ENCODE data around the gene KDM1B.

Gene KDM1B

DNA sequence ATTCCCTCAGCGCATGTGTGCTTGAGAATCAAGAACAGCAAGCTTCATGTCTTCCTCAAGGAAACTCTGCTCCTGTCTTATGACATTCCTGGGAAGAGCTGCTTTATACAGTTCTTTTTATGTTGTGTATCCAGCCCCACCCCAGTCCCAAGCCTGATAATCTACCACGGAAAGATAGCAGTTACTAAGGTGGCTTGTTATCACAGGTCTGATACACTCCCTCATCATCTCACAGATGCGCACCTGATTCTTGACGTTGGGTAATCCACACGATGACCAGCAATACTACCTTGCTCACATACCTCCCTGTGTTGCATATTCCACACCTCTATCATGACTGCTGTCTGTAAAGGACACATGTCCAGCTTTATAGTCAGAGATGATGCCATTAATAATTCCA lies 36.0 kb upstream of the KDM1B start:
- no peak for DNase-seq
- TF ChIP-seq, protein P1, sequence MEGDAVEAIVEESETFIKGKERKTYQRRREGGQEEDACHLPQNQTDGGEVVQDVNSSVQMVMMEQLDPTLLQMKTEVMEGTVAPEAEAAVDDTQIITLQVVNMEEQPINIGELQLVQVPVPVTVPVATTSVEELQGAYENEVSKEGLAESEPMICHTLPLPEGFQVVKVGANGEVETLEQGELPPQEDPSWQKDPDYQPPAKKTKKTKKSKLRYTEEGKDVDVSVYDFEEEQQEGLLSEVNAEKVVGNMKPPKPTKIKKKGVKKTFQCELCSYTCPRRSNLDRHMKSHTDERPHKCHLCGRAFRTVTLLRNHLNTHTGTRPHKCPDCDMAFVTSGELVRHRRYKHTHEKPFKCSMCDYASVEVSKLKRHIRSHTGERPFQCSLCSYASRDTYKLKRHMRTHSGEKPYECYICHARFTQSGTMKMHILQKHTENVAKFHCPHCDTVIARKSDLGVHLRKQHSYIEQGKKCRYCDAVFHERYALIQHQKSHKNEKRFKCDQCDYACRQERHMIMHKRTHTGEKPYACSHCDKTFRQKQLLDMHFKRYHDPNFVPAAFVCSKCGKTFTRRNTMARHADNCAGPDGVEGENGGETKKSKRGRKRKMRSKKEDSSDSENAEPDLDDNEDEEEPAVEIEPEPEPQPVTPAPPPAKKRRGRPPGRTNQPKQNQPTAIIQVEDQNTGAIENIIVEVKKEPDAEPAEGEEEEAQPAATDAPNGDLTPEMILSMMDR (IDR thresholded peaks at IDR 0.05; ENCODE audit: low read depth, low read length): no peak
- Histone ChIP-seq H3K27me3 (no peaks in the 10 kb centered on the region), H3K9me3 (no peaks in the 10 kb centered on the region; the same call in 1 of the 2 replicates), H3K4me3 (ENCODE audit: low read depth, low read length) (no peak overlapping the region), H3K36me3 (no peaks in the 10 kb centered on the region), H3K4me1 (no peaks in the 10 kb centered on the region)

DNA sequence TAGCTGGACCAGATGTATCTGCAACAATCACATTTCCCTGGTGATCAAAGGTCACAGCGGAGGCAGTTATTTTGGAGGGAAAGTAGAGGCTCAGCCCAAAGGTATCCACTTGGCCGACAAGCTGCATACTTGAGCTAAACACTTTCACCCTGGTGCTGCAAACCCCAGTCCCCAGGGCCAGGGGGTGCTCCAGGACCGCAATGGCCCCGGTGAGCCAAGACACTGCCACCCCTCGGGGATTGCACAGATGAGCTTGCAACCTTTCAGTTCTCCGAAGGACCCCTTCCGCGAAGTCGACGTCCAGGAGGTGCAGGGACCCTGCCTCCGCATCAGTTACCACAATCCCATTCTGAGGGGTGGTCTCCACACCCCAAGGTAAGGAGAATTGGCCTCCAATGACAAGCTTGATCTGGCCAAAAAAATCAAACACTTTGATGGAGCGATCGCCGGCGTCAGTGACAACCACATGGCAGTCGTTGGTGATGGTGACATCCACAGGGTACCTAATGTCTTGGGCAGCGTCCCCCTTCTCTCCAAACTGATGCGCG lies 33.6 kb upstream of the KDM1B start:
- H3K4me1 ChIP-seq: no peaks in the 10 kb centered on the region
- H3K9me3 ChIP-seq: no peaks in the 10 kb centered on the region
- no peaks in the 10 kb centered on the region for H3K36me3 ChIP-seq
- TF ChIP-seq, protein P1 (IDR thresholded peaks at IDR 0.05; ENCODE audit: low read depth, low read length): 0 out of 2 replicates have a peak, but pooled peaks have one; percentile 1
- no peak for DNase-seq
- H3K4me3 ChIP-seq (ENCODE audit: low read depth, low read length): no peak overlapping the region
- no peaks in the 10 kb centered on the region for H3K27me3 ChIP-seq

DNA sequence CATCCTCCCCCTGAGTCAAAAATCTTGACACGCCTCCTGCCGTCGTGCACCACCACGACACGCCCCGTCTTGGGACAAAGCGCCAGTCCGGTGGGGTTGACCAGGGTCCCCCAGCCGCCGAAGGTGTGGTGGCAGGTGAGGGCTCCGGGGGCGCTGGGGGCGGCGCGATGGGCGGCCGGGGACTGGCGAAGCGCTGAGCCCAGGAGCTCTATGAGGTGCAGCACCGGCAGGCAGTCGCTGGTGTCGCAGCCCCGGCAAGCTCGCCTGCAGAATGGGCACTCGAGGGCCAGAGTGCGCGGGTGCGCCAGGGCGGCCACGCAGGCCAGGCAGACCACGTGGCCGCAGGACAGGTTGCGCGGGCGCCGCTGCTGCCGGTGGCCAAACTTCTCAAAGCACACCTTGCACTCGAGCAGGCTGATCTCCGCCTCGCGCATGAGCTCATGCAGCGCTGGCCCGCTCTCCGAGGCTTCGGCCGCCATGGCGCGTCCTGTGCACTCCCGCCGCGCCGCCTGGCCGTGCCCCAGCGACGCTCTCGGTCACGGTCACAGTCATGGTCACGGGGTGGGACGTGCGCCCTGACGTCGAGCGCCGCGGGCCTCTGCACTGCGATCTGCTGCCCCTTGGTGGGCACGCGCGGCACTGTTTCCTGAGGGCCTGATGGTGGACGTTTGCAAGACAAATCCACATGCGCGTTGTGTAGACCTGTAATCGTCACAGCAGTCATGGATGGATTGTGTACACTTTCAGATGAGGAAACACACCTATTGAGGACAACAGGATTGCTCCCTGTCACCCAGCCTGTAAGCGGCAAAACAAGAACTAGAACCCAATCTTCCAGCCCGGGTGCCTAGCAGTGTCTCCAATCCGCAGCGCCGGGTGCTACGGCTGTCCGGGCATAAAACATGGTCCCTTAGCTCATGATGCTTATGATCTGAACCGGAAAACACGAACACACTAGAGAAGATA lies 32.8 kb upstream of the KDM1B start, which contains the start of gene NHLRC1:
Gene NHLRC1 (minus strand): TSS at position 550 of the 966 bp plus-strand sequence. CDS start 71 bp downstream, at position 479.
- Histone ChIP-seq H3K4me3 (ENCODE audit: low read depth, low read length) (no peak within 1 kb of the TSS), H3K4me1 (no peaks in the 10 kb centered on the region), H3K36me3 (no peaks in the 10 kb centered on the region), H3K27me3 (no peaks in the 10 kb centered on the region), H3K9me3 (no peaks in the 10 kb centered on the region)
- peak; percentile 82 for DNase-seq
- TF ChIP-seq, protein P1 (IDR thresholded peaks at IDR 0.05; ENCODE audit: low read depth, low read length): peak; percentile 65

DNA sequence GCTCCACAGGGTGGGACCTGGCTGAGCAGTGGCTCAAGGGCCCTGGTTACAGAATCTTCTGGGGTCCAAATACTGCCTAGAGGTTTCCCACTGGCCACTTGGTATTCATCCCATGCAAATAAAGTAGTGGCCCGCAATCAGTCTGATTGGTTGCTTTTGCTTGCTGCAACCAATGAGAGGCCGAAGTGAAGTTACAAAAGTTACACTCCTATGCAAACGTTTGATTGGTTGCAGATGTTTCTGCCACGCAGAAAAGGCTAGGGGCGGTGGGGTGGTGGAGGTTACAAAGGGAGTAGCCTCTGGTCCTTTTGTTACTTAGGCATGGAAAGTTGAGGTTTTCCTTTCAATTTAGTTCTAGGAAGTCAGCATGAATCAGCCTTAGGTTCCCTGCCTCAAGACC lies 29.1 kb upstream of the KDM1B start:
- Histone ChIP-seq H3K9me3 (no peaks in the 10 kb centered on the region), H3K36me3 (no peaks in the 10 kb centered on the region), H3K4me1 (no peaks in the 10 kb centered on the region), H3K27me3 (no peaks in the 10 kb centered on the region), H3K4me3 (ENCODE audit: low read depth, low read length) (no peak overlapping the region)
- DNase-seq: peak; percentile 8
- TF ChIP-seq, protein P1 (IDR thresholded peaks at IDR 0.05; ENCODE audit: low read depth, low read length): no peak

DNA sequence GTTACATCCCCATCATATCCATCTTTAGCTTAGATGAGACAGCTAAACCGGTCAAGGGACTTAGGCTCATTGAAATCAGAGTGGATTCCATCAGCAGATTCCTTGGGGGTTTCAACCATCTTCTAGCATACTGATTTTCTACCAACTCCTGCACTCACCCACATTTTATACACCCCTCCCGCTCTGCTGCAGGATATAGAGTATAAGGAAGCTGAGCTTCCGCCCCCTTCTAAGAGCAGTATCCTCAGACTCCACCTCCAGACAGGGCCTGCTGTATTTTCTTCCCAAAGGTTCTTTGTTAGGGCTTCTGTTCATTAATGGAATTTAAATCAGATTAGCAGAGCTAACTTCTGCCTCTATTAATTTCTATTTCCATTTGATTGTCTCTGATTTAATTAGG lies 22.9 kb upstream of the KDM1B start:
- H3K9me3 ChIP-seq: no peaks in the 10 kb centered on the region
- no peaks in the 10 kb centered on the region for H3K27me3 ChIP-seq
- no peak overlapping the region for H3K4me3 ChIP-seq (ENCODE audit: low read depth, low read length)
- TF ChIP-seq, protein P1 (IDR thresholded peaks at IDR 0.05; ENCODE audit: low read depth, low read length): no peak
- peaks cover 3% of the 10 kb centered on the region; the same call in 1 of the 2 replicates for H3K4me1 ChIP-seq
- no peak for DNase-seq
- no peaks in the 10 kb centered on the region for H3K36me3 ChIP-seq

Measured in BE2C (cell line).